ENCODE results near the gene ECPAS. TPM values are rescaled to one million over a fixed set of nuclear protein-coding genes. Genes with fewer than 3 reads are reported as not detected.
A peak's percentile ranks its signal among the peaks of the same experiment; 100 is the strongest.
"Not testable (repeated sequence)": the region's sequence is repeated elsewhere in the genome, so short reads cannot be mapped to it uniquely, and the experiment has no call there.

Gene ECPAS
- polyA plus RNA-seq, 1 donor (not counting 4 experiments of a cell fraction or from before 2014, with no cell fraction given), result 53.5 TPM

DNA sequence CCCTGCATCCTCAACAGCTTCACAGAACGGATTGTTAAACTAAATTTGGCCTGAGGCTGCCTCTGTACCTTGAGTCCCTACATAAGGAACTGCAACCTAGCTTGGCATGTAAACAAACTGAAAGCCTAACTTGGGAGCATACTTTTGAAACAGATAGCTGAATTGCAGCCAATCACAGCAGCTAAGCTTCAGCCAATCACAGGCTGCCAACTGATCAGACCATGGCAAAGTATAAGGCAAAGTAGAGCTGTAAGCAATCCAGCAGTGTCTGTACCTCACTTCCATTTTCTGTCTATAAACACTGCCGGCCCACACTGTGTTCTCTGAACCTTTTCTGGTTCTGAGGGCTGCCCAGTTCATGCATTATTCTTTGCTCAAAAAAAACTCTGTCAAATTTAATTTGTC, 31.9 kb upstream of the ECPAS start:
- Histone ChIP-seq H3K27me3 (ENCODE audit: control insufficient read depth, extremely low read depth, insufficient read depth, low read length) (no peaks in the 10 kb centered on the region), H2AFZ (ENCODE audit: control insufficient read depth, low read length) (peak overlapping the region; percentile 54), H3K36me3 (ENCODE audit: control insufficient read depth in 2 of 2, extremely low read depth in 1 of 2, insufficient read depth in 2 of 2, low read length in 2 of 2) (no peaks in the 10 kb centered on the region), H3K9me3 (ENCODE audit: control insufficient read depth, low read depth, low read length) (no peaks in the 10 kb centered on the region), H3K4me2 (ENCODE audit: control insufficient read depth, extremely low read depth, insufficient read depth, low read depth, low read length) (peak overlapping the region; percentile 18), H3K4me1 (ENCODE audit: control insufficient read depth, extremely low read depth, insufficient read depth, low read length) (peaks cover 13% of the 10 kb centered on the region), H3K9ac (ENCODE audit: control insufficient read depth, extremely low read depth, insufficient read depth, low read length) (no peak overlapping the region), H3K4me3 (ENCODE audit: control insufficient read depth in 2 of 3, extremely low read depth in 1 of 3, insufficient read depth in 2 of 3, low read depth in 1 of 3, low read length in 3 of 3) (no peak overlapping the region), H3K27ac (ENCODE audit: control insufficient read depth, insufficient read depth, low read length) (no peak overlapping the region), H3K79me2 (ENCODE audit: control insufficient read depth, insufficient read depth, low read length) (no peaks in the 10 kb centered on the region), H3K9me1 (ENCODE audit: control insufficient read depth, extremely low read depth, insufficient read depth, low read length) (no peaks in the 10 kb centered on the region), H4K20me1 (ENCODE audit: control insufficient read depth, extremely low read depth, insufficient read depth, low read length) (no peaks in the 10 kb centered on the region)
- no peak for DNase-seq (ENCODE audit: low read depth, low spot score)
- peak; percentile 87 for FAIRE-seq
- TF ChIP-seq, protein P1, sequence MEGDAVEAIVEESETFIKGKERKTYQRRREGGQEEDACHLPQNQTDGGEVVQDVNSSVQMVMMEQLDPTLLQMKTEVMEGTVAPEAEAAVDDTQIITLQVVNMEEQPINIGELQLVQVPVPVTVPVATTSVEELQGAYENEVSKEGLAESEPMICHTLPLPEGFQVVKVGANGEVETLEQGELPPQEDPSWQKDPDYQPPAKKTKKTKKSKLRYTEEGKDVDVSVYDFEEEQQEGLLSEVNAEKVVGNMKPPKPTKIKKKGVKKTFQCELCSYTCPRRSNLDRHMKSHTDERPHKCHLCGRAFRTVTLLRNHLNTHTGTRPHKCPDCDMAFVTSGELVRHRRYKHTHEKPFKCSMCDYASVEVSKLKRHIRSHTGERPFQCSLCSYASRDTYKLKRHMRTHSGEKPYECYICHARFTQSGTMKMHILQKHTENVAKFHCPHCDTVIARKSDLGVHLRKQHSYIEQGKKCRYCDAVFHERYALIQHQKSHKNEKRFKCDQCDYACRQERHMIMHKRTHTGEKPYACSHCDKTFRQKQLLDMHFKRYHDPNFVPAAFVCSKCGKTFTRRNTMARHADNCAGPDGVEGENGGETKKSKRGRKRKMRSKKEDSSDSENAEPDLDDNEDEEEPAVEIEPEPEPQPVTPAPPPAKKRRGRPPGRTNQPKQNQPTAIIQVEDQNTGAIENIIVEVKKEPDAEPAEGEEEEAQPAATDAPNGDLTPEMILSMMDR (optimal IDR thresholded peaks at IDR 0.05 in 1 of 3, IDR thresholded peaks at IDR 0.05 in 1 of 3, conservative IDR thresholded peaks at IDR 0.05 in 1 of 3; ENCODE audit: extremely low read depth in 1 of 3, insufficient read depth in 2 of 3, low read length in 3 of 3), result no peak
- no peak for TF ChIP-seq EZH2 (IDR thresholded peaks at IDR 0.05; ENCODE audit: low read length)
- dilution Hi-C loops (cut with MboI; ENCODE audit: extremely low pct_ligation_motif_present, low sequenced_read_pairs), result no loop called here

- peak overlapping the region; percentile 59 for H3K4me2 ChIP-seq (ENCODE audit: control insufficient read depth, extremely low read depth, insufficient read depth, low read depth, low read length)
Observed at GRCh38 chr9:111514967-111515366, 30.8 kb upstream of the ECPAS start.

DNA sequence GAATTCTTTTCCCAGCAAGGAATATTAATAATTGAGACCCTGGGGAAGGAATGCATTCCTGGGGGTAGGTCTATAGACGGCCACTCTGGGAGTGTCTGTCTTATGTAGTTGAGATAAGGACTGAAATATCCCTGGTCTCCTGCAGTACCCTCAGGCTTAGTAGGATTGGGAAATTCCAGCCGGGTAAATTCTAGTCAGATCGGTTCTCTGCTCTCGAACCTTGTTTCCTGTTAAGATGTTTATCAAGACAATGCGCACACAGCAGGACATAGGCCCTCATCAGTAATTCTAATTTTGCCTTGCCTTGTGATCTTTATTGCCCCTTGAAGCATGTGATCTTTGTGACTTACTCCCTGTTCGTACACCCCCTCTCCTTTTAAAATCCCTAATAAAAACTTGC, 27.4 kb upstream of the ECPAS start:
- H3K79me2 ChIP-seq (ENCODE audit: control insufficient read depth, insufficient read depth, low read length); H4K20me1 ChIP-seq (ENCODE audit: control insufficient read depth, extremely low read depth, insufficient read depth, low read length); H2AFZ ChIP-seq (ENCODE audit: control insufficient read depth, low read length); H3K27ac ChIP-seq (ENCODE audit: control insufficient read depth, insufficient read depth, low read length); H3K9me1 ChIP-seq (ENCODE audit: control insufficient read depth, extremely low read depth, insufficient read depth, low read length); H3K36me3 ChIP-seq (ENCODE audit: control insufficient read depth in 2 of 2, extremely low read depth in 1 of 2, insufficient read depth in 2 of 2, low read length in 2 of 2); H3K9me3 ChIP-seq (ENCODE audit: control insufficient read depth, low read depth, low read length); H3K9ac ChIP-seq (ENCODE audit: control insufficient read depth, extremely low read depth, insufficient read depth, low read length); dilution Hi-C loops (cut with MboI; ENCODE audit: extremely low pct_ligation_motif_present, low sequenced_read_pairs); DNase-seq (ENCODE audit: low read depth, low spot score); H3K4me3 ChIP-seq (ENCODE audit: control insufficient read depth in 2 of 3, extremely low read depth in 1 of 3, insufficient read depth in 2 of 3, low read depth in 1 of 3, low read length in 3 of 3); FAIRE-seq; H3K27me3 ChIP-seq (ENCODE audit: control insufficient read depth, extremely low read depth, insufficient read depth, low read length); H3K4me2 ChIP-seq (ENCODE audit: control insufficient read depth, extremely low read depth, insufficient read depth, low read depth, low read length): not testable (repeated sequence)
- H3K4me1 ChIP-seq (ENCODE audit: control insufficient read depth, extremely low read depth, insufficient read depth, low read length), result peaks cover 13% of the 10 kb centered on the region

More at GRCh38 chr9:111514967-111515366, 30.8 kb upstream of the ECPAS start:
- H3K9ac ChIP-seq (ENCODE audit: control insufficient read depth, extremely low read depth, insufficient read depth, low read length), result no peak overlapping the region
- FAIRE-seq (peak; percentile 41), DNase-seq (ENCODE audit: low read depth, low spot score) (no peak)
- no peak for TF ChIP-seq EZH2 (IDR thresholded peaks at IDR 0.05; ENCODE audit: low read length)
- TF ChIP-seq, protein P1 (optimal IDR thresholded peaks at IDR 0.05 in 1 of 3, IDR thresholded peaks at IDR 0.05 in 1 of 3, conservative IDR thresholded peaks at IDR 0.05 in 1 of 3; ENCODE audit: extremely low read depth in 1 of 3, insufficient read depth in 2 of 3, low read length in 3 of 3), result no peak
- H3K9me3 ChIP-seq (ENCODE audit: control insufficient read depth, low read depth, low read length), result no peaks in the 10 kb centered on the region
- H3K79me2 ChIP-seq (ENCODE audit: control insufficient read depth, insufficient read depth, low read length), result no peaks in the 10 kb centered on the region
- dilution Hi-C loops (cut with MboI; ENCODE audit: extremely low pct_ligation_motif_present, low sequenced_read_pairs), result no loop called here
- H3K4me3 ChIP-seq (ENCODE audit: control insufficient read depth in 2 of 3, extremely low read depth in 1 of 3, insufficient read depth in 2 of 3, low read depth in 1 of 3, low read length in 3 of 3), result no peak overlapping the region
- H3K27ac ChIP-seq (ENCODE audit: control insufficient read depth, insufficient read depth, low read length), result peak overlapping the region; percentile 65
- no peaks in the 10 kb centered on the region for H3K9me1 ChIP-seq (ENCODE audit: control insufficient read depth, extremely low read depth, insufficient read depth, low read length)
- H3K27me3 ChIP-seq (ENCODE audit: control insufficient read depth, extremely low read depth, insufficient read depth, low read length), result no peaks in the 10 kb centered on the region
- no peaks in the 10 kb centered on the region for H4K20me1 ChIP-seq (ENCODE audit: control insufficient read depth, extremely low read depth, insufficient read depth, low read length)
- peak overlapping the region; percentile 79 for H2AFZ ChIP-seq (ENCODE audit: control insufficient read depth, low read length)
- H3K36me3 ChIP-seq (ENCODE audit: control insufficient read depth in 2 of 2, extremely low read depth in 1 of 2, insufficient read depth in 2 of 2, low read length in 2 of 2), result no peaks in the 10 kb centered on the region
- peaks cover 13% of the 10 kb centered on the region for H3K4me1 ChIP-seq (ENCODE audit: control insufficient read depth, extremely low read depth, insufficient read depth, low read length)
